ENCODE measurements around the gene TNNT1.

TNNT1 gene

GRCh38 chr19:55117663-55118391 is 31.2 kb downstream of the TNNT1 start:
- TF ChIP-seq, protein P1, sequence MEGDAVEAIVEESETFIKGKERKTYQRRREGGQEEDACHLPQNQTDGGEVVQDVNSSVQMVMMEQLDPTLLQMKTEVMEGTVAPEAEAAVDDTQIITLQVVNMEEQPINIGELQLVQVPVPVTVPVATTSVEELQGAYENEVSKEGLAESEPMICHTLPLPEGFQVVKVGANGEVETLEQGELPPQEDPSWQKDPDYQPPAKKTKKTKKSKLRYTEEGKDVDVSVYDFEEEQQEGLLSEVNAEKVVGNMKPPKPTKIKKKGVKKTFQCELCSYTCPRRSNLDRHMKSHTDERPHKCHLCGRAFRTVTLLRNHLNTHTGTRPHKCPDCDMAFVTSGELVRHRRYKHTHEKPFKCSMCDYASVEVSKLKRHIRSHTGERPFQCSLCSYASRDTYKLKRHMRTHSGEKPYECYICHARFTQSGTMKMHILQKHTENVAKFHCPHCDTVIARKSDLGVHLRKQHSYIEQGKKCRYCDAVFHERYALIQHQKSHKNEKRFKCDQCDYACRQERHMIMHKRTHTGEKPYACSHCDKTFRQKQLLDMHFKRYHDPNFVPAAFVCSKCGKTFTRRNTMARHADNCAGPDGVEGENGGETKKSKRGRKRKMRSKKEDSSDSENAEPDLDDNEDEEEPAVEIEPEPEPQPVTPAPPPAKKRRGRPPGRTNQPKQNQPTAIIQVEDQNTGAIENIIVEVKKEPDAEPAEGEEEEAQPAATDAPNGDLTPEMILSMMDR (IDR thresholded peaks at IDR 0.05; ENCODE audit: control extremely low read depth, extremely low read depth, low read depth, missing control alignments), result no peak
- CTCF ChIA-PET, result interaction anchor here (0.6 to 2.4 kb wide), 3 partner anchors 15 to 30 kb away, joined by 4 to 9 read pairs (median 6); no protein-coding TSS in a partner anchor
- POLR2A ChIA-PET, result interaction anchor here (0.6 to 1.1 kb wide), 3 partner anchors 135 to 359 kb away, joined by 3 to 4 read pairs (median 3); partner anchors contain the start of gene ZNF628
- DNase-seq (ENCODE audit: extremely low spot score), result peak; percentile 99

GRCh38 chr19:55116859-55117662 is 31.9 kb downstream of the TNNT1 start, which contains the start of gene PPP1R12C:
Gene PPP1R12C (minus strand): TSS chr19:55117637. CDS start chr19:55117543, 94 bp downstream.
- TF ChIP-seq, protein P1 (IDR thresholded peaks at IDR 0.05; ENCODE audit: control extremely low read depth, extremely low read depth, low read depth, missing control alignments), result no peak
- POLR2A ChIA-PET, result interaction anchor here (1.0 to 1.1 kb wide), 2 partner anchors 290 to 359 kb away, joined by 3 read pairs; partner anchors contain the start of gene ZNF628
- no peak for DNase-seq (ENCODE audit: extremely low spot score)
- CTCF ChIA-PET, result interaction anchor here (0.6 to 2.4 kb wide), 4 partner anchors 16 to 29 kb away, joined by 4 to 9 read pairs (median 5); no protein-coding TSS in a partner anchor

DNA sequence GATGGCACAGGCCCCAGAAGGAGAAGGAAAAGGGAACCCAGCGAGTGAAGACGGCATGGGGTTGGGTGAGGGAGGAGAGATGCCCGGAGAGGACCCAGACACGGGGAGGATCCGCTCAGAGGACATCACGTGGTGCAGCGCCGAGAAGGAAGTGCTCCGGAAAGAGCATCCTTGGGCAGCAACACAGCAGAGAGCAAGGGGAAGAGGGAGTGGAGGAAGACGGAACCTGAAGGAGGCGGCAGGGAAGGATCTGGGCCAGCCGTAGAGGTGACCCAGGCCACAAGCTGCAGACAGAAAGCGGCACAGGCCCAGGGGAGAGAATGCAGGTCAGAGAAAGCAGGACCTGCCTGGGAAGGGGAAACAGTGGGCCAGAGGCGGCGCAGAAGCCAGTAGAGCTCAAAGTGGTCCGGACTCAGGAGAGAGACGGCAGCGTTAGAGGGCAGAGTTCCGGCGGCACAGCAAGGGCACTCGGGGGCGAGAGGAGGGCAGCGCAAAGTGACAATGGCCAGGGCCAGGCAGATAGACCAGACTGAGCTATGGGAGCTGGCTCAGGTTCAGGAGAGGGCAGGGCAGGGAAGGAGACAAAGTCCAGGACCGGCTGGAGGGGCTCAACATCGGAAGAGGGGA is 32.7 kb downstream of the TNNT1 start:
- ChIA-PET POLR2A (interaction anchor here (0.7 to 1.1 kb wide), 2 partner anchors 360 to 373 kb away, joined by 3 read pairs; partner anchors contain the start of gene ZNF628), CTCF (interaction anchor here (1.4 to 2.4 kb wide), 2 partner anchors 16 to 28 kb away, joined by 4 to 9 read pairs; no protein-coding TSS in a partner anchor)
- TF ChIP-seq, protein P1 (IDR thresholded peaks at IDR 0.05; ENCODE audit: control extremely low read depth, extremely low read depth, low read depth, missing control alignments), result no peak
- DNase-seq (ENCODE audit: extremely low spot score), result peak; percentile 76

GRCh38 chr19:55115446-55116065 is 33.5 kb downstream of the TNNT1 start:
- no peak for DNase-seq (ENCODE audit: extremely low spot score)
- TF ChIP-seq, protein P1 (IDR thresholded peaks at IDR 0.05; ENCODE audit: control extremely low read depth, extremely low read depth, low read depth, missing control alignments), result no peak
- ChIA-PET POLR2A (interaction anchor here (0.7 kb wide), 1 partner anchor 374 kb away, joined by 3 read pairs; no protein-coding TSS in a partner anchor), CTCF (interaction anchor here (1.4 kb wide), 1 partner anchor 28 kb away, joined by 4 read pairs; no protein-coding TSS in a partner anchor)

DNA sequence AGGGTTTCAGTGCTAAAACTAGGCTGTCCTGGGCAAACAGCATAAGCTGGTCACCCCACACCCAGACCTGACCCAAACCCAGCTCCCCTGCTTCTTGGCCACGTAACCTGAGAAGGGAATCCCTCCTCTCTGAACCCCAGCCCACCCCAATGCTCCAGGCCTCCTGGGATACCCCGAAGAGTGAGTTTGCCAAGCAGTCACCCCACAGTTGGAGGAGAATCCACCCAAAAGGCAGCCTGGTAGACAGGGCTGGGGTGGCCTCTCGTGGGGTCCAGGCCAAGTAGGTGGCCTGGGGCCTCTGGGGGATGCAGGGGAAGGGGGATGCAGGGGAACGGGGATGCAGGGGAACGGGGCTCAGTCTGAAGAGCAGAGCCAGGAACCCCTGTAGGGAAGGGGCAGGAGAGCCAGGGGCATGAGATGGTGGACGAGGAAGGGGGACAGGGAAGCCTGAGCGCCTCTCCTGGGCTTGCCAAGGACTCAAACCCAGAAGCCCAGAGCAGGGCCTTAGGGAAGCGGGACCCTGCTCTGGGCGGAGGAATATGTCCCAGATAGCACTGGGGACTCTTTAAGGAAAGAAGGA is 34.4 kb downstream of the TNNT1 start:
- DNase-seq (ENCODE audit: extremely low spot score), result no peak
- TF ChIP-seq, protein P1 (IDR thresholded peaks at IDR 0.05; ENCODE audit: control extremely low read depth, extremely low read depth, low read depth, missing control alignments), result no peak
- ChIA-PET CTCF (no interaction called here), POLR2A (no interaction called here)
